Measurements from ENCODE around the gene POLD3. TPM values are rescaled to one million over a fixed set of nuclear protein-coding genes. Genes with fewer than 3 reads are reported as not detected.
"Not testable (repeated sequence)": the region's sequence is repeated elsewhere in the genome, so short reads cannot be mapped to it uniquely, and the experiment has no call there.

The POLD3 gene
- total RNA-seq, 1 donor from 2014 or later = 15.0 TPM

DNA sequence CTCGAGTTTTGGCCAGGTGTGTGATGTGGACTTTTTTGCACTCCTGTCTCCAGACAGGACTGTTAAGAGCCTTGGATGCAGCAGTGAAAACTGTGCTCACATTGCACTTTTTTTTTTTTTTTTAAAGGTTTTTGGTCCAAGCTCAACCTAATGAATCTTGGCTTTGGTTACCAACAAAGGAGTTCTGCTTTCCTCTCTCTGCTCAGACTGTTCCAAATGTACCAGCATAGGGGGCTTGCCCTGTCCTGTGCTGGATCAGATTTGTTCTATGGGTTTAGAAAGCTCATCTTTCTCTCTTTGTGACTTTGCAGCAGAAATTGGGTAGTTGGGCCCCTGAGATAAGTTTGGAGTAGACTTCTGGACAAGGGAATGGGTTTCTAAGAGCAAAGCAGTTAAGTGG, 45.3 kb downstream of the POLD3 start:
- no peak for DNase-seq

DNA sequence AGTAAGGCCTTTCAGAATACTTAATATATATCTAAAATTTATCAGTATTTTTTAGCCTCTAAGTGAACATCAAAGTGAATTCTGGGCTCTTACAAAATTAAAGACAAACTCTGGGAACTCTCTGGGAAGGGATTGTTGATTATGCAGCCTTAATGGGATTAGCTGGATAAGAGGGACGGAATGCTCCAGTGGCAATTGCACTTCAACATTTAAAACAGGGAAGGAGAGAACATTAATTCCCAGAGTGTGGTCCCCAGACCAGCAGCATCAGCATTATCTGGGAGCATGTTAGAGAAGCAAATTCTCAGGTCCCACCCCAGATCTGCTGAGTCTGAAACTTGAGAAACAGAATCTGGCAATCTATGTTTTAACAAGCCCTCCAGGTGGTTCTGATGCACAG, 46.5 kb downstream of the POLD3 start:
- DNase-seq = no peak

- DNase-seq = no peak
Observed at GRCh38 chr11:74639533-74639932, 47.2 kb downstream of the POLD3 start.

GRCh38 chr11:74641289-74641688, 48.9 kb downstream of the POLD3 start:
- no peak for DNase-seq

DNA sequence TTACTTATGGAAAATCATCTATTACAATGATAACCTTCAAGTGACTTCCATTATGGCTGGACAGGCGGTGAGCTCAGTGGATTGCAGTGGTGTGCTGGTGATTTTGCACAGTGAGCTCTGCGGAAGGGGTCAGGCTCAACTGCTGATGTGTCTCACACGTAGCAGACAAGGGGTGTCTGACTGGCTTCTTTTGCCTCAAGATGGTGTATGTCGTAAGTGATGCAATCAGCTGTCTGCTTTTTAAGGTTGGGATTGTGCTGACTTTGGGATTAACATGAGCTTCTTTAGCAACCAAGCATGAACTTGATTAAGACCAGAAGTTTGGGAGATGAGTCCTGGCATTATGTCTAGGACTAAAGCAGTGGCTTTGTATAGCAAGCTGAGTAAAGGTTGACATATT, 49.5 kb downstream of the POLD3 start:
- DNase-seq = peak; percentile 32

DNA sequence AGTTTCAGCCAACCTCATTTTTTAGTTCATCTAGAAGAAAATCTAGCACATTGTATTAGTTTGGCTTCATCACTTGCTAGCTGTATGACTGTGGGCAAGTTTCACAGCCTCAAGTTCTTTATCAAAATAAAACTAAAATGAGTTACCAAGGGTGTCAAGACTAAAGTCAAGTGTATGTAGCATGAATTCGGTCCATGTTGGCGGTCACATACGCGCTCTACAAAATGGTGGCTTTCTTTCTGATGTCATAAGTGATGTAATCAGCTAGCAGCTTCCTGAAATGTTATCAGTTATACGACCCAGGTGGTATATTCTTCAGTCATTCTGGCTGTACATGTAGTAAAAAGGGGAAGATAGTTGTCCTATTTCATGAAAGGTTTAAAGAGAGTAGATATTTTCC, 50.5 kb downstream of the POLD3 start:
- DNase-seq = no peak

DNA sequence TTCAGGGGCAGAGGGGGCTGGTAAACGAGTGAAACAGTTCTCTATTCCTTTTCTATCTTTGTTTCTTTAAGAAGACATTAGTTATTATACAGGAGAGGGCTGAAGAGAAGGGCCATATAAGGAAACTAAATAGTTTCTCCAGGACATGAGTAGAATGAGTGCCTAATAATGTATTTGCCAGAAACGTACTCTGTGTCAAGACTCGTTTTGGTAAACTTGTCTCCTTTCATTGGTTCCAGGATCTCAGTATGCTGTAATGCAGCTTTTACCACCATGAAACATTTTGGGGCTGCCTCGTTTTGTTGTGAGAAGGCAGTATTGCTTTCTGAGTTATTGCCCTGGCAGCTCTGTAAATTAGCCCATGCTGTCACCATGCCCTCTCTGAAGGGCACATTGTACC, 51.7 kb downstream of the POLD3 start:
- DNase-seq = no peak

- DNase-seq = no peak
Observed at GRCh38 chr11:74646215-74646614, 53.8 kb downstream of the POLD3 start.

DNA sequence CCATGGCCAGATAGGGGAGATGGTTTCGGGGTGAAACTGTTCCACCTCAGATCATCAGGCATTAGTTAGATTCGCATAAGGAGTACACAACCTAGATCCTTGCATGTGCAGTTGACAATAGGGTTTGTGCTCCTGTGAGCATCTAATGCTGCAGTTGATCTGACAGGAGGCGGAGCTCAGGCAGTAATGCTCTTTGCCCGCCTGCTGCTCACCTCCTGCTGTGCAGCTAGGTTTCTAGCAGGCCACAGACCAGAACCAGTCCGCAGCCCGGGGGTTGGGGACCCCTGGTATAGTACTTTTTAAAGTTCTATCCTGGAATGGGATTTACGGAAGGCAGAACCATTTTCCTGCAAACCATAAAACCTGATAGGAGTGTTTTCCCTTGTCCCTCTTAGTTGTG, 54.6 kb downstream of the POLD3 start:
- DNase-seq = no peak

GRCh38 chr11:74647404-74647803, 55.0 kb downstream of the POLD3 start:
- no peak for DNase-seq

GRCh38 chr11:74647831-74648230, 55.4 kb downstream of the POLD3 start:
- no peak for DNase-seq

DNA sequence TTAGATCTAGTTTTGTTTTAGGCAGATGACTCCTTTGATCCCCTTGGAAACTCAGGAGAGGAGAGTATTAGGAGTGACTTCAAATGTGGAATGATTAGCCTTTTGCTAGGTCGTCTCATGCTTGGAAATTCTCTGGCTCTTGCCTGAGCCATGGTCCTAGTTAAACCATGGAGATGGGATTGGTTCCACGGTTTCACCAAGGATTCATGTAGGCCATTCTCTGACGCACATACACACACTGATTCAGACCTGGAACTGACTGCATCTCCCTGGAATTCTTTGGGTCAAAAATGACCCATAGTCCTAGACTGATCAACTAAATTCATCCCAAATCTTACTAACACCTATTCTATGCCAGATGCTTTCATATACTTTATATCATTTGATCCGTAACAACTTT, 56.5 kb downstream of the POLD3 start:
- no peak for DNase-seq

DNA sequence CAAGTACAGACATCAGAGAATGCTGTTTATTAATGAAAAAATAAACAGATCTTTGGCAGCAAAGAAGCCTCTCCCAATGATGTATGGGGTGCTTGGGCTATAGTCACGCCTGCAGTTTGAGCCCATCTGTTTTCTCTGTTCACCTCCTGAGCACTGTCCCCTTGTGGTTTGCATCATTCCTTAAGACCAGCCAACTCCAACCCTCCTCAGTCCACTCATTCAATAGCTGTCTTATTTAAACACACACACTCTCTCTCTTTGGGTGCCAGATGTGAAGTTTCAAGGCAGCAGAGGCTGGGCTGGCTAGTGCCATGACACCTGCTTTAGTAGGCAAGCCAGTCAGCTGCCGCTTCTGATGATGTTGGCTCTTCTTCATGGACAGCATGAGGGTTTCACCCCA, 58.1 kb downstream of the POLD3 start:
- DNase-seq = peak; percentile 82

- no peak for DNase-seq
Observed at GRCh38 chr11:74654976-74655375, 62.6 kb downstream of the POLD3 start.

- DNase-seq = not testable (repeated sequence)
Observed at GRCh38 chr11:74659124-74659523, 66.7 kb downstream of the POLD3 start.

- no peak for DNase-seq
Observed at GRCh38 chr11:74662487-74663103, 70.2 kb downstream of the POLD3 start.

DNA sequence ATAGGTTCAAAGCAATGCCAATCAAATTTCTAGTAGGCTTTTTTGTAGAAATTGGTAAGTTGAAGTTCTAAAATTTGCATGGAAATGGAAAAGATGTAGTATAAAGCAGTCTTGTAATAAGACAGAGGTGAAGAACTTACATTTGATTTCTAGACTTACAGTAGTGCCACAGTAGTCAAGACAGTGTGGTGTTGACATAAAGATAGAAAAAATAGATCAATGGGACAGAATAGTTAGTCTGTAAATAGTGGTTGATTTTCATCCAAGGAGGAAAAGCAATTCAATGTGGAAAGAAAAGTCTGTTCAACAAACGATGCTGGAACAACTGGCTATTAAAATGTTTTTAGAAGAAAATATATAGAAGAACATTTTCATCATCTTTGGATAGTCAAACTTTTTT, 70.9 kb downstream of the POLD3 start:
- DNase-seq = no peak

GRCh38 chr11:74669211-74670160, 77.1 kb downstream of the POLD3 start:
- peak; percentile 23 for DNase-seq

DNA sequence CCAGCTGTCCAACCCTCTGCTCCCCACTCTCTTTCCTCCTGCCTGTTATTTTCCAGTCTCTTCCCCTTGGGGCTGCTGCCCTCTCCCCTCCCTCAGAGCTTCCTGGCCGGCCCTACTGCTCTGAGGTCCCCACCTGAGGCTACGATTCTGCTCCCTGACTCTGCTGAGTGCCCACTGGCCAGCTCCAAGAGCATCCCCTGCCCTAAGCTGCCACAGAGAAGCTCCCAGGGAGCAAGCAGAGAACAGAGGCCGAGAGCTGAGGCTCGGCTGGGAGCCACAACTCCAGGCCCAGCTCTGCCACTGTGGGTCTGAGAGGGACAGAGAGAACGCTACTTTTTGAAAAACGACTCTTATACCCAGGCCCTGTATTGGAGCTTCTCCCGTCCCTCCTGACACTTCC, 77.8 kb downstream of the POLD3 start:
- no peak for DNase-seq

DNA sequence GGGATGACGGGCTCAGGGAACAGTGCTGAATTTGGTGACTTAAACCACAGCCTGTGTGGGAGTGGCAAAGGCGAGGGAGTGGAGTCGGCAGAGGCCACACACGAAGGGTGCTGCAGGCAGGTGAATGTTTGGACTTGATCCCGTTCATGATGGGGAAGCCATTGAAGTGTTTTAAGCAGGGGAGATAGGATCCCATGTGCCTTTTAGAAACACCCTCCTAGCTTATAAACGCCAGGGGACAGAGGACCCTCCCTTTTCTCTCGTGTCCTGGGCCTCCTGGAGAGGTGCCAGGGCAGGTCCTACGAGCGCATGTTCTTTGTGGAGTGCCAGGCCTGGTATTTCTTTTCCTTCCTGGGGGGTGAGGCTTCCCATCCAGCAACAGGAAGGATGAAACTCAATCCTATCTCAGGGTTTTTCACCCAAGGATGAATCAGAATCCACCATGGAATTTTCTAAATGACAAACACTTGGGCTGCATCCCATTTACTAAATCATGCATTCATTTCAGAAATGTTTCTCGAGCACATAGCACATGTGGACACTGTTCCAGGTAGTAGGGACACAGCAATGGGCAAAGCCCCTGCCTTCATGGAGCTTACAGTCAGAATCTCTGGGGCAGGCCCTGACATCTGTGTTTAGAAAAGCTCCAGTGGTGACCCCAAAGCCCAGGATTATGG, 79.3 kb downstream of the POLD3 start:
- no peak for DNase-seq

DNA sequence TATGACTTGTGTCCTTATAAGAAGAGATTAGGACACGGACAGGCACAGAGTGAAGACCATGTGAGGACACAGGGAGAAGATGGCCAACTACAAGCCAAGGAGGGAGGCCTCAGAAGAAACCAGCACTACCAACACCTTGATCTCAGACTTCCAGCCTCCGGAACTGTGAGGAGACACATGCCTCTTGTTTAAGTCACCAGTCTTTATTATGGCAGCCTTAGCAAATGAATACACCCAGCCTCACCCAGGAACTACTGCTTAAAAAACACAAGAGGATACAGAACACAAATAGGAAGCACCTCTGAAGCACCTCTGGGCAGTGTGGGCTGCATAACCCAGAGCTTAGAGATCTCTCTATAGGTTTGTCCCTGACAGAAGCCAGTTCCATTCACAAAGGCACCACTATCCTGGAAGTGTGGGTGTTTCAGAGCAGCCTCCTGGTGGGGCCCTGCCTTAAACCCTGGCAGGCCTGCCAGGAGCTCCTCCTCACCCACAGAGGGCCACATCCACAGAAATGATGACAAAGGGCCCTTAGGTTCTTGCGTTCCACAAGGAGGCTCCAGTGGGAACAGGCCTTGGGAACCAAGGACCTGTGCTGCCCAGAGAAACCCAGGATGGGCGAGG, 80.1 kb downstream of the POLD3 start:
- DNase-seq = no peak

DNA sequence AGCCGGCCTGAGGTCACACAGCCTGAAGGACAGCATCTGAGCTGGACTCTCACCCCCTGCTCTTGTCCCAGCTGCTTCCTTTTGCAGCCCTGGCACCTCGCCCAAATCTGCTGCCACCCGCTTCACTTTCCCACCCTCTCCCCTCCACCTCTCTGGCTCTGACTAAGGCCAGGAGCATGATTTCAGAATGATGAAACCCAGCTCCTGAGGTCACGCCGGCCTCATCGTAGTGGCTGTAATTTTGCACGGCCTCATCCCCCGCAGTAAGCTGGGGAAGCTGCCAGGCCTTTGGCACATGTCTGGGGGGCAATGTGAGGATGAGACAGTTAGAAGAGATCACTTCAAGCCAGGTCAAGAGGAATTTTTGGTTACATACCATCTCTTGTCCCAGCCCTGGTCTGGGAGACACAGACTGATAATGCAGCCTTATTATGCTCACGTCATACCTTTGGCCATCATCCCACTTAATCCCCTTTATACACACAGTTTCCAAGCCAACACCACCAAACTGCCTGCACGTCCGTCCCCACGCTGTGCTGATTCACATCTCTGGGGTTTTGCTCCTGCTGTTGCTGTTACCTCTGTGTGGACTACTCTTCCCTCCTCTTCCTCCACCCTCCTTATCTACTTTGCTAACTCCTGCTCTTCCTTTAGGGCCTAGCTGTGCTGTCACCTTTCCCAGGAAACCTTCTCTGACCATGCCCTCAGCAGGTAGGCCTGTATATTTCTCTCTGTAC, 80.7 kb downstream of the POLD3 start:
- peak; percentile 85 for DNase-seq
